Fibroblast of lung (primary cell): ENCODE data around the gene CCDC69. TPM values are rescaled to one million over a fixed set of nuclear protein-coding genes. Genes with fewer than 3 reads are reported as not detected.

Experiments used
- DNase-seq, 2 donors: peaks; one replicate each; pipeline versions ENCODE4 v3.0.0 to v3.0.0-alpha.2; 2010; ENCODE audit warnings: low read depth in 2 of 2
- H2AFZ ChIP-seq: 2 replicates; pipeline ENCODE4 v1.5.1; 2012; ENCODE audit warnings: low read length, control low read depth, inconsistent platforms
- H3K27ac ChIP-seq: 2 replicates; pipeline ENCODE4 v1.5.1; 2011; ENCODE audit warnings: low read length, control low read depth; ENCODE audit not compliant: insufficient read depth
- H3K27me3 ChIP-seq: 2 replicates; pipeline ENCODE4 v1.5.1; 2011; ENCODE audit warnings: mild to moderate bottlenecking, low read length; ENCODE audit not compliant: control insufficient read depth, insufficient read depth
- H3K36me3 ChIP-seq: 2 replicates; pipeline ENCODE4 v1.5.1; 2011; ENCODE audit warnings: low read length; ENCODE audit not compliant: control insufficient read depth, insufficient read depth
- H3K4me1 ChIP-seq: 2 replicates; pipeline ENCODE4 v1.5.1; 2011; ENCODE audit warnings: low read length; ENCODE audit not compliant: control insufficient read depth, insufficient read depth; ENCODE audit errors: extremely low read depth
- H3K4me2 ChIP-seq: 2 replicates; pipeline ENCODE4 v1.5.1; 2011; ENCODE audit warnings: low read length, control low read depth; ENCODE audit not compliant: insufficient read depth; ENCODE audit errors: extremely low read depth
- H3K4me3 ChIP-seq, 4 experiments: fragments of 200-600 bp in 1 of 4; sonication (generic) in 1 of 4; replicated peaks in 1 of 4; 2 replicates each; pipeline ENCODE4 v1.5.1; 2011 to 2016; ENCODE audit warnings: low read length in 4 of 4, low read depth in 3 of 4, mild to moderate bottlenecking in 3 of 4, control low read depth in 2 of 4, inconsistent platforms in 1 of 4, mixed read lengths in 1 of 4; ENCODE audit not compliant: insufficient read depth in 1 of 4; ENCODE audit errors: control extremely low read depth in 1 of 4
- H3K79me2 ChIP-seq: 2 replicates; pipeline ENCODE4 v1.5.1; 2012; ENCODE audit warnings: mild to moderate bottlenecking, low read length, inconsistent platforms; ENCODE audit not compliant: control insufficient read depth, insufficient read depth
- H3K9ac ChIP-seq: 2 replicates; pipeline ENCODE4 v1.5.1; 2011; ENCODE audit warnings: mild to moderate bottlenecking, low read length, control low read depth; ENCODE audit not compliant: insufficient read depth
- H3K9me3 ChIP-seq: 2 replicates; pipeline ENCODE4 v1.5.1; 2012; ENCODE audit warnings: low read depth, low read length; ENCODE audit not compliant: control insufficient read depth, insufficient read depth
- H4K20me1 ChIP-seq: 2 replicates; pipeline ENCODE4 v1.5.1; 2011; ENCODE audit warnings: low read length; ENCODE audit not compliant: control insufficient read depth, insufficient read depth; ENCODE audit errors: extremely low read depth
- EZH2 ChIP-seq: IDR thresholded peaks from 2 replicates; pipeline ENCODE4 v1.5.1; 2012; ENCODE audit warnings: low read length, control low read depth, mild to moderate bottlenecking; ENCODE audit errors: missing control alignments
- polyA plus RNA-seq, 2 donors: library from polyadenylated mRNA; depleted of rRNA in 1 of 2; stranded (reverse) in 1 of 2; unstranded in 1 of 2; fragments of >200 nt; gene quantifications; 2 replicates each; pipeline ENCODE4 v1.2.1, GENCODE V29; 2011 to 2012; ENCODE audit warnings: missing spikeins in 1 of 2
- total RNA-seq: library from RNA; depleted of rRNA; stranded (reverse); fragments of >200 nt; gene quantifications from 2 replicates; pipeline ENCODE4 v1.2.1, GENCODE V29; 2014
- TF ChIP-seq, protein P1 (sequence below), 2 donors: IDR thresholded peaks in 1 of 2; conservative IDR thresholded peaks in 1 of 2; 1 replicate in 1 of 2; 2 replicates in 1 of 2; pipeline ENCODE4 v1.5.1; 2011 to 2012; ENCODE audit warnings: low read length in 2 of 2, control low read depth in 1 of 2, inconsistent platforms in 1 of 2, low read depth in 1 of 2, mild to moderate bottlenecking in 1 of 2

The CCDC69 gene
- total and polyA plus RNA-seq, 2 donors (not counting 1 experiment from before 2014, with no cell fraction given) = 1.5 to 4.0 TPM

DNA sequence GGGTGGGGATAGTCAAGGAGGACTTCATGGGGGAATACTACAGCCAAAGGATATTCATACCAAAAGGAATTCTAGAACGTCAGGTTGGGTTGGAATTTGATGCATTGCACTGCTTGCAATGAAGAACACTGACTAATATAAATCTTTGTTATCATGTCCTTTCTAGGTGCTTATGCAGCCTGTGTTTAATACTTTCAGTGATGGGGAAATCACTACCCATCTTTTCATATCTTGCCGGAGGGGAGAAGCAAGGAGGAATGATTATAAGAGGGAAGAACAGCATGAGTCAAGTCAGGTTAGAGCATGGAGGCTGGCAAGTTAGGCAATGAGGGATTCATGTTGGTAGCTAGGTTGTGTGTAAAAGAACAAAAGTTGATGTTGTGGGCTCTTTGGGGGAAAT, 5.1 kb upstream of the CCDC69 start:
- Histone ChIP-seq H3K79me2 (no peaks in the 10 kb centered on the region), H4K20me1 (no peaks in the 10 kb centered on the region), H3K9ac (no peak overlapping the region), H3K4me1 (no peaks in the 10 kb centered on the region), H3K4me2 (no peak overlapping the region), H2AFZ (no peak overlapping the region), H3K9me3 (no peaks in the 10 kb centered on the region), H3K27me3 (peaks cover 9% of the 10 kb centered on the region), H3K4me3 (no peak overlapping the region), H3K27ac (no peak overlapping the region), H3K36me3 (no peaks in the 10 kb centered on the region)
- DNase-seq = no peak
- TF ChIP-seq EZH2 = no peak
- TF ChIP-seq, protein P1, sequence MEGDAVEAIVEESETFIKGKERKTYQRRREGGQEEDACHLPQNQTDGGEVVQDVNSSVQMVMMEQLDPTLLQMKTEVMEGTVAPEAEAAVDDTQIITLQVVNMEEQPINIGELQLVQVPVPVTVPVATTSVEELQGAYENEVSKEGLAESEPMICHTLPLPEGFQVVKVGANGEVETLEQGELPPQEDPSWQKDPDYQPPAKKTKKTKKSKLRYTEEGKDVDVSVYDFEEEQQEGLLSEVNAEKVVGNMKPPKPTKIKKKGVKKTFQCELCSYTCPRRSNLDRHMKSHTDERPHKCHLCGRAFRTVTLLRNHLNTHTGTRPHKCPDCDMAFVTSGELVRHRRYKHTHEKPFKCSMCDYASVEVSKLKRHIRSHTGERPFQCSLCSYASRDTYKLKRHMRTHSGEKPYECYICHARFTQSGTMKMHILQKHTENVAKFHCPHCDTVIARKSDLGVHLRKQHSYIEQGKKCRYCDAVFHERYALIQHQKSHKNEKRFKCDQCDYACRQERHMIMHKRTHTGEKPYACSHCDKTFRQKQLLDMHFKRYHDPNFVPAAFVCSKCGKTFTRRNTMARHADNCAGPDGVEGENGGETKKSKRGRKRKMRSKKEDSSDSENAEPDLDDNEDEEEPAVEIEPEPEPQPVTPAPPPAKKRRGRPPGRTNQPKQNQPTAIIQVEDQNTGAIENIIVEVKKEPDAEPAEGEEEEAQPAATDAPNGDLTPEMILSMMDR (conservative IDR thresholded peaks at IDR 0.05 in 1 of 2, IDR thresholded peaks at IDR 0.05 in 1 of 2; ENCODE audit: low read depth in 1 of 2, low read length in 2 of 2) = no peak

DNA sequence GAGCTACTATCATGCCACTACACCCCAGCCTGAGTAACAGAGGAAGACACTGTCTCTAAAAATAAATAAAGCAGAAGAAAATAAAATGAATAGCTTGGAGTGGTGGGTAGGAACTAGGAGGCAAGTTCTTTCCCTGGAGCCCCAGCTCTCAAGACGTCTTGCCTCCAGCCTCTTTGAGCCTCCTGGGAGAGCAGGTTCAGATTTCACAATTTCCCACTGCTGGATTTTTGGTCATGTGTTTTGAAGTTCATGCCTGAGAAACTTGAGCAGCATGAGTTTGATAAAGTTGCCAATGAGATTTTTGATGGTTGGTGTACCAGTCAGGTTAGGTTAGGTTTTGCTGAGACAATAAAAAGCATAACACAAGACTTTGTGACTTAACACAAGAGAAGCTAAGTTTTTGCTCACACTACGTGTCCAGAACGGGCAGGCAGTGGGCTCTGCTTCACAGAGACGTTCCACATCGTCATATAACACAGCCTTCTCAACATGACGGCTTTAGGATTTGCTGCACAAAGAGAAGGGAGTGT, 4.1 kb upstream of the CCDC69 start:
- H4K20me1 ChIP-seq = no peaks in the 10 kb centered on the region
- H3K27me3 ChIP-seq = peaks cover 9% of the 10 kb centered on the region
- H2AFZ ChIP-seq = no peak overlapping the region
- H3K4me2 ChIP-seq = no peak overlapping the region
- DNase-seq = no peak
- TF ChIP-seq EZH2 = no peak
- TF ChIP-seq, protein P1 (conservative IDR thresholded peaks at IDR 0.05 in 1 of 2, IDR thresholded peaks at IDR 0.05 in 1 of 2; ENCODE audit: low read depth in 1 of 2, low read length in 2 of 2) = no peak
- H3K4me3 ChIP-seq = no peak overlapping the region
- H3K9me3 ChIP-seq = no peaks in the 10 kb centered on the region
- H3K9ac ChIP-seq = no peak overlapping the region
- H3K27ac ChIP-seq = no peak overlapping the region
- H3K79me2 ChIP-seq = no peaks in the 10 kb centered on the region
- H3K4me1 ChIP-seq = peaks cover 2% of the 10 kb centered on the region
- H3K36me3 ChIP-seq = no peaks in the 10 kb centered on the region

DNA sequence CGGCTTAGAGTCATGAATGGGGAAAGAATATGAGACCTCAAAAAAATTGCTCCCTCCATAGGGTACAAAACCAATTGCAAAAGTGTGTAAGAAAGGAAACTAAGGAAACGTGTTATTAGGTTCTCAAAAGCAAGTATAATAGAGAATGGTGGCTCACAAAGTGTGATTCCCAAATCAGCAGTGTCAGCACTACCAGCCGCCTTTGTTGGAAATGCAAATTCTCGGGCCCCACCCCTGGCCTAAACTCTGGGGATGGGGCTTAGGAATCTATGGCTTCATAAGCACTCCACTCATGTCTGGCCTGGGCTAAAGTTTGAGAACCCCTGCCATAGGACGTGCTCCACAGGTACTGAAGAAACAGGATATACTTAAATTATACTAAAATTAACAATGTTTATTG, 1.6 kb upstream of the CCDC69 start:
- no peak for TF ChIP-seq EZH2
- TF ChIP-seq, protein P1 (conservative IDR thresholded peaks at IDR 0.05 in 1 of 2, IDR thresholded peaks at IDR 0.05 in 1 of 2; ENCODE audit: low read depth in 1 of 2, low read length in 2 of 2) = no peak
- H3K27me3 ChIP-seq = peaks cover 6% of the 10 kb centered on the region
- no peaks in the 10 kb centered on the region for H4K20me1 ChIP-seq
- H3K9me3 ChIP-seq = no peaks in the 10 kb centered on the region
- H3K36me3 ChIP-seq = no peaks in the 10 kb centered on the region
- no peak overlapping the region for H3K4me3 ChIP-seq
- H3K4me1 ChIP-seq = peaks cover 2% of the 10 kb centered on the region
- no peaks in the 10 kb centered on the region for H3K79me2 ChIP-seq
- no peak for DNase-seq
- no peak overlapping the region for H3K27ac ChIP-seq
- no peak overlapping the region for H2AFZ ChIP-seq
- H3K4me2 ChIP-seq = no peak overlapping the region
- no peak overlapping the region for H3K9ac ChIP-seq
